H1 (cell line): ENCODE data around the gene ACADSB. TPM values are rescaled to one million over a fixed set of nuclear protein-coding genes. Genes with fewer than 3 reads are reported as not detected.

Source experiments
- CTCF ChIA-PET: fragments of 300-600 bp; sonication (Branson Sonifier 250); formaldehyde crosslinking; loops from one replicate; lab custom pipeline; 2021; ENCODE audit not compliant: partially characterized antibody; lab: Charles Lee
- POLR2A ChIA-PET: fragments of 300-600 bp; sonication (Branson Sonifier 250); formaldehyde crosslinking; loops from one replicate; lab custom pipeline; 2021; ENCODE audit warnings: inconsistent platforms; ENCODE audit not compliant: partially characterized antibody; lab: Charles Lee
- DNase-seq, 2 experiments: peaks; one replicate each; pipeline versions ENCODE4 v3.0.0 to v3.0.0-alpha.2; 2010 to 2022; ENCODE audit warnings: low spot score in 2 of 2, low read depth in 1 of 2, mixed read lengths in 1 of 2
- FAIRE-seq: peaks from 2 replicates; lab custom pipeline; 2011; peaks lifted over from hg19 to GRCh38; lab: Jason Lieb, UNC
- H2AFZ ChIP-seq: 2 replicates; pipeline ENCODE4 v1.8.1; 2012; ENCODE audit warnings: low read length, inconsistent platforms
- H2AK5ac ChIP-seq: 2 replicates; pipeline ENCODE4 v1.6.1; 2013; ENCODE audit warnings: low read depth, low read length
- H2BK120ac ChIP-seq: replicated peaks from 2 replicates; pipeline ENCODE3; 2013; ENCODE audit warnings: low read depth, low read length, inconsistent platforms
- H2BK12ac ChIP-seq: 2 replicates; pipeline ENCODE4 v1.6.1; 2013; ENCODE audit warnings: low read depth, low read length
- H2BK15ac ChIP-seq: 2 replicates; pipeline ENCODE4 v1.6.1; 2013; ENCODE audit warnings: low read length
- H2BK20ac ChIP-seq: 2 replicates; pipeline ENCODE4 v1.6.1; 2013; ENCODE audit warnings: low read length
- H2BK5ac ChIP-seq: 2 replicates; pipeline ENCODE4 v1.6.1; 2013; ENCODE audit warnings: low read depth, low read length
- H3K14ac ChIP-seq: 2 replicates; pipeline ENCODE4 v1.6.1; 2013; ENCODE audit warnings: inconsistent platforms; ENCODE audit not compliant: insufficient read length
- H3K18ac ChIP-seq: 2 replicates; pipeline ENCODE4 v1.6.1; 2013; ENCODE audit warnings: low read length; ENCODE audit errors: extremely low read depth
- H3K23ac ChIP-seq: 2 replicates; pipeline ENCODE4 v1.6.1; 2013; ENCODE audit warnings: inconsistent platforms; ENCODE audit not compliant: insufficient read length
- H3K23me2 ChIP-seq: 2 replicates; pipeline ENCODE4 v1.6.1; 2013; ENCODE audit warnings: low read depth, low read length
- H3K27ac ChIP-seq: 2 replicates; pipeline ENCODE4 v1.6.1; 2011; ENCODE audit warnings: low read depth, low read length, inconsistent platforms
- H3K27me3 ChIP-seq, 4 experiments: replicated peaks in 1 of 4; 1 replicate in 1 of 4; 2 replicates in 3 of 4; pipeline versions ENCODE4 v1.6.1 to v1.8.1; 2011 to 2013; ENCODE audit warnings: low read length in 3 of 4, mild to moderate bottlenecking in 3 of 4, inconsistent platforms in 2 of 4, mixed read lengths in 2 of 4, moderate library complexity in 1 of 4; ENCODE audit not compliant: control insufficient read depth in 3 of 4, insufficient read depth in 3 of 4; ENCODE audit errors: extremely low read depth in 1 of 4
- H3K36me3 ChIP-seq, 4 experiments: 2 replicates each; pipeline versions ENCODE4 v1.6.1 to v1.8.1; 2011 to 2013; ENCODE audit warnings: mild to moderate bottlenecking in 4 of 4, low read length in 3 of 4, moderate library complexity in 2 of 4, control low read depth in 1 of 4, inconsistent platforms in 1 of 4; ENCODE audit not compliant: insufficient read depth in 4 of 4, control insufficient read depth in 2 of 4
- H3K4ac ChIP-seq: replicated peaks from 2 replicates; pipeline ENCODE3; 2013; ENCODE audit warnings: low read length, low read depth, mixed read lengths, inconsistent platforms; ENCODE audit not compliant: insufficient read length
- H3K4me1 ChIP-seq, 4 experiments: replicated peaks in 1 of 4; 1 replicate in 1 of 4; 2 replicates in 3 of 4; pipeline versions ENCODE4 v1.6.1 to v1.8.1; 2011 to 2013; ENCODE audit warnings: low read length in 3 of 4, inconsistent platforms in 2 of 4, mixed read lengths in 1 of 4; ENCODE audit not compliant: insufficient read depth in 4 of 4, control insufficient read depth in 3 of 4
- H3K4me2 ChIP-seq, 2 experiments: 2 replicates each; pipeline versions ENCODE4 v1.6.1 to v1.8.1; 2011 to 2013; ENCODE audit warnings: low read depth in 2 of 2, low read length in 2 of 2, control low read depth in 1 of 2, inconsistent platforms in 1 of 2, mild to moderate bottlenecking in 1 of 2; ENCODE audit not compliant: insufficient read depth in 1 of 2
- H3K4me3 ChIP-seq, 4 experiments: fragments of 200-600, 300-600 bp in 1 of 4; sonication (generic), shearing (Covaris generic), sonication (Bioruptor Twin) in 1 of 4; 2 replicates each; pipeline versions ENCODE4 v1.5.1 to v1.8.1; 2011 to 2016; ENCODE audit warnings: low read length in 4 of 4, low read depth in 3 of 4, control low read depth in 2 of 4, inconsistent platforms in 2 of 4, mild to moderate bottlenecking in 2 of 4, mixed read lengths in 1 of 4, moderate library complexity in 1 of 4; ENCODE audit not compliant: insufficient read depth in 2 of 4; ENCODE audit errors: extremely low read depth in 1 of 4
- H3K56ac ChIP-seq: replicated peaks from 2 replicates; pipeline ENCODE3; 2013; ENCODE audit warnings: low read depth, mild to moderate bottlenecking, mixed read lengths, low read length, inconsistent platforms; ENCODE audit not compliant: insufficient read length
- H3K79me1 ChIP-seq: 2 replicates; pipeline ENCODE4 v1.6.1; 2013; ENCODE audit warnings: low read depth, low read length, control low read depth
- H3K79me2 ChIP-seq, 2 experiments: 2 replicates each; pipeline versions ENCODE4 v1.6.1 to v1.8.1; 2012 to 2013; ENCODE audit warnings: low read length in 2 of 2, mild to moderate bottlenecking in 2 of 2, inconsistent platforms in 1 of 2; ENCODE audit not compliant: insufficient read depth in 2 of 2, control insufficient read depth in 1 of 2
- H3K9ac ChIP-seq, 4 experiments: replicated peaks in 1 of 4; 1 replicate in 1 of 4; 2 replicates in 3 of 4; pipeline versions ENCODE4 v1.6.1 to v1.8.1; 2011 to 2013; ENCODE audit warnings: low read depth in 3 of 4, low read length in 3 of 4, control low read depth in 2 of 4, mild to moderate bottlenecking in 2 of 4, moderate library complexity in 2 of 4, inconsistent platforms in 1 of 4; ENCODE audit errors: extremely low read depth in 1 of 4
- H3K9me3 ChIP-seq, 2 experiments: 2 replicates each; pipeline versions ENCODE4 v1.6.1 to v1.8.1; 2012 to 2013; ENCODE audit warnings: mild to moderate bottlenecking in 2 of 2, moderate library complexity in 2 of 2, control low read depth in 1 of 2, inconsistent platforms in 1 of 2, low read depth in 1 of 2, low read length in 1 of 2, mixed read lengths in 1 of 2; ENCODE audit not compliant: insufficient read depth in 2 of 2
- H4K20me1 ChIP-seq, 2 experiments: replicated peaks in 1 of 2; 2 replicates each; pipeline versions ENCODE3 to v1.8.1; 2011 to 2013; ENCODE audit warnings: inconsistent platforms in 2 of 2, low read length in 2 of 2, mild to moderate bottlenecking in 1 of 2; ENCODE audit not compliant: insufficient read depth in 2 of 2, control insufficient read depth in 1 of 2
- H4K5ac ChIP-seq: 2 replicates; pipeline ENCODE4 v1.6.1; 2013; ENCODE audit warnings: low read length, low read depth, mixed read lengths, inconsistent platforms; ENCODE audit not compliant: insufficient read length
- H4K8ac ChIP-seq: 2 replicates; pipeline ENCODE4 v1.8.0; 2013; ENCODE audit warnings: mild to moderate bottlenecking, moderate library complexity, low read length, inconsistent platforms; ENCODE audit not compliant: insufficient read depth; ENCODE audit errors: extremely low read depth
- H4K91ac ChIP-seq: replicated peaks from 2 replicates; pipeline ENCODE3; 2013; ENCODE audit warnings: low read length, mixed read lengths, inconsistent platforms; ENCODE audit not compliant: insufficient read length
- ASH2L ChIP-seq: fragments of 200-600, 300-600 bp; sonication (generic); IDR thresholded peaks from one replicate; pipeline ENCODE4 v1.7.1; 2017; ENCODE audit warnings: low read length
- BACH1 ChIP-seq: IDR thresholded peaks from 2 replicates; pipeline ENCODE4 v1.6.1; 2012; ENCODE audit warnings: low read length, improper control_type of control experiment
- EP300 ChIP-seq, 2 experiments: IDR thresholded peaks; 1 replicate in 1 of 2; 2 replicates in 1 of 2; pipeline ENCODE4 v1.6.1; 2011 to 2012; ENCODE audit warnings: low read depth in 2 of 2, low read length in 2 of 2, mild to moderate bottlenecking in 2 of 2, borderline replicate concordance in 1 of 2, inconsistent platforms in 1 of 2, moderate library complexity in 1 of 2
- EZH2 ChIP-seq: fragments of 200-600 bp; sonication (generic); IDR thresholded peaks from 2 replicates; pipeline ENCODE4 v1.7.1; 2012; ENCODE audit warnings: low read depth, mild to moderate bottlenecking, moderate library complexity, low read length, inconsistent platforms; ENCODE audit not compliant: severe bottlenecking
- GABPA ChIP-seq: IDR thresholded peaks from 2 replicates; pipeline ENCODE4 v1.6.1; 2011; ENCODE audit warnings: mild to moderate bottlenecking, low read length, moderate library complexity, borderline replicate concordance; ENCODE audit not compliant: insufficient read depth
- JUND ChIP-seq: IDR thresholded peaks from 2 replicates; pipeline ENCODE4 v1.6.1; 2011; ENCODE audit warnings: mild to moderate bottlenecking, improper control_type of control experiment, low read length
- KDM4A ChIP-seq: IDR thresholded peaks from one replicate; pipeline ENCODE4 v1.7.1; 2012; ENCODE audit warnings: low read depth, mild to moderate bottlenecking, moderate library complexity, low read length, inconsistent platforms; ENCODE audit not compliant: severe bottlenecking
- NRF1 ChIP-seq: IDR thresholded peaks from 2 replicates; pipeline ENCODE4 v1.6.1; 2011; ENCODE audit warnings: mild to moderate bottlenecking, low read depth, low read length, improper control_type of control experiment
- POLR2A ChIP-seq, 2 experiments: IDR thresholded peaks; 1 replicate in 1 of 2; 2 replicates in 1 of 2; pipeline ENCODE4 v1.6.1; 2011; ENCODE audit warnings: low read depth in 2 of 2, low read length in 2 of 2, mild to moderate bottlenecking in 2 of 2; ENCODE audit errors: control extremely low read depth in 1 of 2
- SIRT6 ChIP-seq: IDR thresholded peaks from one replicate; pipeline ENCODE4 v1.7.1; 2012; ENCODE audit warnings: low read length, inconsistent platforms
- TBP ChIP-seq: IDR thresholded peaks from 2 replicates; pipeline ENCODE4 v1.6.1; 2011; ENCODE audit warnings: low read depth, low read length, improper control_type of control experiment
- WGBS, 2 experiments: shearing (Covaris generic) in 1 of 2; methylation state at CpG; one replicate each; pipeline versions ENCODE4 v1.1.6 to v1.1.7; 2013 to 2015; ENCODE audit warnings: low lambda C conversion rate in 2 of 2, mixed read lengths in 2 of 2, inconsistent platforms in 1 of 2, low coverage in 1 of 2, missing lambda C conversion rate in 1 of 2; ENCODE audit not compliant: insufficient replicate concordance in 2 of 2, insufficient coverage in 1 of 2, insufficient read length in 1 of 2; ENCODE audit errors: extremely low coverage in 1 of 2, missing lambda C conversion rate in 1 of 2; 5-methylcytosine and 5-hydroxymethylcytosine counted together
- polyA plus RNA-seq, 7 experiments: library from polyadenylated mRNA; depleted of rRNA in 3 of 7; stranded (reverse) in 5 of 7; unstranded in 2 of 7; fragments of >200 nt in 5 of 7; fragments of 200-250 nt in 2 of 7; gene quantifications; 1 replicate in 5 of 7; 2 replicates in 1 of 7; 4 replicates in 1 of 7; pipeline versions ENCODE4 v1.2.1 to v1.2.3, GENCODE V29; 2011 to 2013; ENCODE audit warnings: missing spikeins in 2 of 7, mixed read lengths in 2 of 7
- total RNA-seq: library from RNA; stranded (reverse); fragmentation: NEBNext Ultra II Directional; extraction: Animal tissue kit (Norgen Biotek cat#: 25700); gene quantifications from 2 replicates; pipeline ENCODE4 v1.2.1, GENCODE V29; 2021
- TF ChIP-seq, protein P1 (sequence below): IDR thresholded peaks from 2 replicates; pipeline ENCODE4 v1.6.1; 2012; ENCODE audit warnings: low read length, inconsistent platforms

The ACADSB gene
- total and polyA plus RNA-seq, 2 of the 8 experiments (the other 6 are each of a cell fraction or from before 2014, with no cell fraction given) = 5.6 to 11.2 TPM

DNA sequence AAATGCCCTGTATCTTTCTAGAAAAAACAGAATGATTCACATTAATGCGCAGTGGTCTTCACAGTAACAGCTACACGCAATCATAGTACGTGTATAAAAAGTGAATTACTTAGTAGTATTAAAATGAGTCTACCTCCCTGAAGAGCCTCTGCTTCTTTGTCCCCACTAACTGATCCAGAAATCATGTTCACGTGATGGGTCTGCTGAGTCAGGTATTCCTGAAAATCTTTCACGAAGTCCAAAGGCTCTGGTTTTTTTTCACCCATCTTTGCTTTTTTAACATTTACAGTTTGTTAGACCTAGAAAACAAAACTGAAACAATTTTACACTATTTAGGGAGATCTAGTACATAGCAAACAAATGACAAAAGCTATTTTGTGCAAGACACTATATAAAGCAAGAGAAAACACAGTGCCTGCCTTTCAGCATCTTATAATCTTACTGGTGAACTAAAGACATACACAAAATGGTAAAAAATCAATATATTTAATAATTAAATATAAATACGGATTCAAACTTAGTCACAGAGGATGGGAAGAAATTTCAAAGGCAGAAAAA is 10.4 kb upstream of the ACADSB start:
- Histone ChIP-seq H3K23me2 (no peaks in the 10 kb centered on the region), H2BK15ac (no peak overlapping the region), H3K9me3 (no peaks in the 10 kb centered on the region; a peak in 1 of 4 replicates), H3K4me3 (no peak overlapping the region), H3K56ac (no peak overlapping the region), H3K27ac (no peak overlapping the region), H3K79me2 (peaks cover 0 to 30% of the 10 kb centered on the region in 2 experiments; a peak in 2 of 4 replicates), H2BK5ac (no peak overlapping the region), H3K27me3 (no peaks in the 10 kb centered on the region), H3K4ac (no peak overlapping the region), H2BK120ac (no peak overlapping the region), H3K79me1 (no peaks in the 10 kb centered on the region; the same call in 1 of the 2 replicates), H2AK5ac (no peak overlapping the region), H4K8ac (no peak overlapping the region), H3K9ac (no peak overlapping the region), H4K91ac (no peak overlapping the region), H2BK12ac (no peak overlapping the region), H4K20me1 (peaks cover 0 to 4% of the 10 kb centered on the region in 2 experiments), H3K36me3 (peaks cover 2 to 19% (median 9%) of the 10 kb centered on the region in 4 experiments; a peak in 6 of 8 replicates), H4K5ac (no peak overlapping the region), H3K4me2 (no peak overlapping the region), H2AFZ (no peak overlapping the region), H2BK20ac (no peak overlapping the region), H3K23ac (no peak overlapping the region), H3K4me1 (no peaks in the 10 kb centered on the region), H3K14ac (no peak overlapping the region), H3K18ac (no peak overlapping the region)
- ChIA-PET CTCF (interaction anchor here (2.0 to 4.4 kb wide), 2 partner anchors 17 to 19 kb away, joined by 5 to 24 read pairs; no protein-coding TSS in a partner anchor), POLR2A (interaction anchor here (0.8 to 1.7 kb wide), 2 partner anchors 9 to 15 kb away, joined by 4 to 6 read pairs; no protein-coding TSS in a partner anchor)
- no peak for DNase-seq
- WGBS, 2 experiments = 86% methylated on average over 6 of the region's 6 CpGs; no CpG with 5 or more reads in 1 of the 2 experiments
- no peak for FAIRE-seq
- TF ChIP-seq SIRT6 = no peak
- TF ChIP-seq GABPA = no peak
- TF ChIP-seq BACH1 = no peak
- no peak for TF ChIP-seq EZH2
- TF ChIP-seq JUND = no peak
- TF ChIP-seq POLR2A (IDR thresholded peaks at IDR 0.05; ENCODE audit: control extremely low read depth in 1 of 2, low read depth in 2 of 2, low read length in 2 of 2) = no peak
- no peak for TF ChIP-seq TBP
- no peak for TF ChIP-seq KDM4A
- TF ChIP-seq, protein P1, sequence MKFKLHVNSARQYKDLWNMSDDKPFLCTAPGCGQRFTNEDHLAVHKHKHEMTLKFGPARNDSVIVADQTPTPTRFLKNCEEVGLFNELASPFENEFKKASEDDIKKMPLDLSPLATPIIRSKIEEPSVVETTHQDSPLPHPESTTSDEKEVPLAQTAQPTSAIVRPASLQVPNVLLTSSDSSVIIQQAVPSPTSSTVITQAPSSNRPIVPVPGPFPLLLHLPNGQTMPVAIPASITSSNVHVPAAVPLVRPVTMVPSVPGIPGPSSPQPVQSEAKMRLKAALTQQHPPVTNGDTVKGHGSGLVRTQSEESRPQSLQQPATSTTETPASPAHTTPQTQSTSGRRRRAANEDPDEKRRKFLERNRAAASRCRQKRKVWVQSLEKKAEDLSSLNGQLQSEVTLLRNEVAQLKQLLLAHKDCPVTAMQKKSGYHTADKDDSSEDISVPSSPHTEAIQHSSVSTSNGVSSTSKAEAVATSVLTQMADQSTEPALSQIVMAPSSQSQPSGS = no peak
- TF ChIP-seq NRF1 = no peak
- TF ChIP-seq ASH2L = no peak
- no peak for TF ChIP-seq EP300 (IDR thresholded peaks at IDR 0.05; ENCODE audit: borderline replicate concordance in 1 of 2, low read depth in 2 of 2, low read length in 2 of 2)
